HepG2 (cell line): Measurements from ENCODE around the gene NFAT5. TPM values are rescaled to one million over a fixed set of nuclear protein-coding genes. Genes with fewer than 3 reads are reported as not detected.

Experiments
- ATAC-seq: fragments of 200-7000 bp; cut with Tn5 transposase; 3 replicates; pipeline ENCODE4 v1.9.1; 2020; ENCODE audit warnings: mild to moderate bottlenecking, moderate library complexity
- BruUV-seq: library from RNA; stranded (reverse); fragments of 400-500 nt; replicated peaks from 2 replicates; lab custom pipeline; 2021; lab: Mats Ljungman, UMichigan
- CTCF ChIA-PET: fragments of 300-600 bp; formaldehyde crosslinking; extraction: SDS; loops from one replicate; lab custom pipeline; 2021; ENCODE audit warnings: low total read pairs, inconsistent platforms, low intra/inter-chr PET ratio; lab: Yijun Ruan, JAX
- POLR2A ChIA-PET: fragments of 350-600 bp; sonication (Branson Sonifier 250); formaldehyde crosslinking; loops from one replicate; lab custom pipeline; 2020; ENCODE audit warnings: antibody characterized with exemption, inconsistent platforms; lab: Yijun Ruan, JAX
- DNase-seq: peaks from one replicate; pipeline ENCODE4 v3.0.0-alpha.2; 2015; ENCODE audit warnings: low spot score
- FAIRE-seq: peaks from 3 replicates; lab custom pipeline; 2011; peaks lifted over from hg19 to GRCh38; lab: Jason Lieb, UNC
- H2AFZ ChIP-seq: one replicate; pipeline ENCODE4 v1.6.1; 2011; ENCODE audit warnings: low read length, inconsistent platforms
- H3K27ac ChIP-seq: fragments of 300-600 bp; 3 replicates; pipeline ENCODE4 v1.8.0; 2011; ENCODE audit warnings: mixed run types, mild to moderate bottlenecking, mixed read lengths, low read length, inconsistent platforms; ENCODE audit not compliant: insufficient read depth; ENCODE audit errors: extremely low read length
- H3K27me3 ChIP-seq, 2 experiments: fragments of 200-600 bp in 1 of 2; 2 replicates in 1 of 2; 3 replicates in 1 of 2; pipeline versions ENCODE4 v1.6.0 to v1.8.0; 2011; ENCODE audit warnings: low read length in 2 of 2, mild to moderate bottlenecking in 2 of 2, moderate library complexity in 2 of 2, inconsistent platforms in 1 of 2; ENCODE audit not compliant: insufficient read depth in 2 of 2, control insufficient read depth in 1 of 2
- H3K36me3 ChIP-seq, 2 experiments: fragments of 200-600 bp in 1 of 2; replicated peaks in 1 of 2; 2 replicates in 1 of 2; 3 replicates in 1 of 2; pipeline versions ENCODE4 v1.5.1 to v1.8.0; 2011; ENCODE audit warnings: low read length in 2 of 2, inconsistent platforms in 1 of 2; ENCODE audit not compliant: insufficient read depth in 2 of 2, control insufficient read depth in 1 of 2
- H3K4me1 ChIP-seq: 2 replicates; pipeline ENCODE4 v1.5.1; 2012; ENCODE audit warnings: low read length, inconsistent platforms; ENCODE audit not compliant: insufficient read depth
- H3K4me2 ChIP-seq: 2 replicates; pipeline ENCODE4 v1.6.0; 2011; ENCODE audit warnings: low read depth, low read length, inconsistent platforms
- H3K4me3 ChIP-seq, 3 experiments: fragments of 200-600 bp in 1 of 3; sonication (generic), shearing (Covaris generic) in 1 of 3; replicated peaks in 1 of 3; 2 replicates each; pipeline ENCODE4 v1.5.1; 2011 to 2016; ENCODE audit warnings: low read length in 3 of 3, inconsistent platforms in 2 of 3, low read depth in 2 of 3, mild to moderate bottlenecking in 2 of 3, control low read depth in 1 of 3, mixed read lengths in 1 of 3; ENCODE audit not compliant: insufficient read depth in 1 of 3
- H3K79me2 ChIP-seq: one replicate; pipeline ENCODE4 v1.6.1; 2011; ENCODE audit warnings: low read length, inconsistent platforms; ENCODE audit not compliant: insufficient read depth
- H3K9ac ChIP-seq: 2 replicates; pipeline ENCODE4 v1.6.0; 2011; ENCODE audit warnings: mild to moderate bottlenecking, low read depth, low read length, inconsistent platforms; ENCODE audit not compliant: insufficient read depth
- H3K9me3 ChIP-seq: 2 replicates; pipeline ENCODE4 v1.5.1; 2012; ENCODE audit warnings: mild to moderate bottlenecking, low read length
- H4K20me1 ChIP-seq: 2 replicates; pipeline ENCODE4 v1.6.0; 2011; ENCODE audit warnings: inconsistent platforms, mild to moderate bottlenecking, low read length, moderate library complexity; ENCODE audit not compliant: insufficient read depth
- AGO2 ChIP-seq: fragments of 200-400 bp; formaldehyde crosslinking; optimal IDR thresholded peaks from 2 replicates; pipeline ENCODE3; 2017; ENCODE audit warnings: mild to moderate bottlenecking, low read depth, low read length, moderate library complexity
- ARNTL ChIP-seq: sonication (generic); formaldehyde crosslinking; IDR thresholded peaks from 2 replicates; pipeline ENCODE4 v1.4.0; 2020; ENCODE audit warnings: mild to moderate bottlenecking, missing genetic modification reagents
- BRD4 ChIP-seq: sonication (generic); formaldehyde crosslinking; IDR thresholded peaks from 2 replicates; pipeline ENCODE4 v1.4.0; 2020; ENCODE audit warnings: missing genetic modification reagents
- CREBL2 ChIP-seq: sonication (generic); formaldehyde crosslinking; IDR thresholded peaks from 2 replicates; pipeline ENCODE4 v1.8.1; 2023; ENCODE audit warnings: missing genetic modification reagents, mild to moderate bottlenecking, borderline replicate concordance
- DPF2 ChIP-seq: sonication (generic); formaldehyde crosslinking; IDR thresholded peaks from 2 replicates; pipeline ENCODE4 v1.4.0; 2020; ENCODE audit warnings: mild to moderate bottlenecking, low read depth, missing genetic modification reagents, borderline replicate concordance
- GABPB1 ChIP-seq: IDR thresholded peaks from 2 replicates; pipeline ENCODE4 v1.6.1; 2016; ENCODE audit warnings: mild to moderate bottlenecking, missing genetic modification reagents, moderate library complexity, missing compliant biosample characterization
- MBD4 ChIP-seq: IDR thresholded peaks from 2 replicates; pipeline ENCODE4 v1.6.1; 2012; ENCODE audit warnings: low read length, inconsistent platforms, borderline replicate concordance
- MEIS1 ChIP-seq: sonication (generic); formaldehyde crosslinking; IDR thresholded peaks from 2 replicates; pipeline ENCODE4 v1.9.0; 2021; ENCODE audit warnings: mild to moderate bottlenecking, missing genetic modification reagents, moderate library complexity, borderline replicate concordance
- RBFOX2 ChIP-seq: fragments of 200-400 bp; formaldehyde crosslinking; IDR thresholded peaks from 2 replicates; pipeline ENCODE4 v1.6.1; 2017; ENCODE audit warnings: low read depth, mild to moderate bottlenecking, low read length
- RFX5 ChIP-seq: IDR thresholded peaks from 2 replicates; pipeline ENCODE4 v1.6.1; 2011; ENCODE audit warnings: low read depth, low read length, improper control_type of control experiment
- SOX6 ChIP-seq, 2 experiments: fragments of 450-650 bp in 1 of 2; sonication (generic) in 1 of 2; formaldehyde crosslinking in 1 of 2; IDR thresholded peaks; 2 replicates each; pipeline versions ENCODE4 v1.4.0 to v1.6.1; 2017 to 2020; ENCODE audit warnings: antibody characterized with exemption in 1 of 2, mild to moderate bottlenecking in 1 of 2, missing genetic modification reagents in 1 of 2
- TBP ChIP-seq: sonication (generic); formaldehyde crosslinking; IDR thresholded peaks from 2 replicates; pipeline ENCODE4 v1.5.0; 2020; ENCODE audit warnings: missing genetic modification reagents
- ZMAT3 ChIP-seq: sonication (generic); formaldehyde crosslinking; conservative IDR thresholded peaks from 2 replicates; pipeline ENCODE4 v1.7.0; 2021; ENCODE audit warnings: missing genetic modification reagents
- ZNF256 ChIP-seq: sonication (generic); formaldehyde crosslinking; conservative IDR thresholded peaks from 2 replicates; pipeline ENCODE4 v1.4.0; 2020; ENCODE audit warnings: missing genetic modification reagents
- ZNF337 ChIP-seq: sonication (generic); formaldehyde crosslinking; IDR thresholded peaks from 2 replicates; pipeline ENCODE4 v1.5.1; 2020; ENCODE audit warnings: missing genetic modification reagents, low read depth, mild to moderate bottlenecking, borderline replicate concordance
- ZXDC ChIP-seq: sonication (generic); formaldehyde crosslinking; IDR thresholded peaks from 2 replicates; pipeline ENCODE4 v1.5.0; 2020; ENCODE audit warnings: mild to moderate bottlenecking, missing genetic modification reagents
- WGBS: methylation state at CpG from one replicate; pipeline ENCODE4 v1.1.6; 2017; ENCODE audit warnings: low lambda C conversion rate; 5-methylcytosine and 5-hydroxymethylcytosine counted together
- in situ Hi-C: cut with HindIII; loops from 2 replicates; pipeline ENCODE4 v1.10.0; 2017; ENCODE audit warnings: low pct_unique_long_range_greater_than_20kb; ENCODE audit not compliant: extremely low pct_ligation_motif_present
- intact Hi-C: fragments of 100-400 bp; cut with micrococcal nuclease; formaldehyde crosslinking; loops from one replicate; pipeline ENCODE4 v1.10.0; 2022; ENCODE audit not compliant: unreplicated experiment
- polyA plus RNA-seq, 8 experiments: library from polyadenylated mRNA; depleted of rRNA in 3 of 8; stranded (reverse) in 7 of 8; unstranded in 1 of 8; fragments of >200 nt; fragmentation: Illumina TruSeq in 4 of 8; extraction: Trizol in 4 of 8; gene quantifications; 2 replicates each; pipeline versions ENCODE4 v1.2.1 to v1.2.3, GENCODE V29; 2011 to 2016; ENCODE audit warnings: low read depth in 4 of 8, missing spikeins in 1 of 8, mixed read lengths in 1 of 8; ENCODE audit not compliant: insufficient read depth in 1 of 8
- total RNA-seq, 5 experiments: library from RNA; depleted of rRNA; stranded (reverse); fragments of >200 nt; fragmentation: Illumina TruSeq; extraction: Trizol; gene quantifications; 2 replicates each; pipeline ENCODE4 v1.2.3, GENCODE V29; 2016; ENCODE audit warnings: low read depth in 1 of 5

Gene NFAT5
- total and polyA plus RNA-seq, 2 of the 13 experiments (the other 11 are each of a cell fraction or from before 2014, with no cell fraction given): 20.5 to 54.3 TPM

GRCh38 chr16:69745959-69746358, 180.2 kb downstream of the NFAT5 start:
- Histone ChIP-seq H3K27ac (no peak overlapping the region), H3K79me2 (peaks cover 26% of the 10 kb centered on the region), H3K4me3 (no peak overlapping the region), H3K27me3 (no peaks in the 10 kb centered on the region), H4K20me1 (peaks cover 4% of the 10 kb centered on the region; the same call in 1 of the 2 replicates), H3K9me3 (no peaks in the 10 kb centered on the region), H3K9ac (no peak overlapping the region), H3K36me3 (peaks cover 49 to 93% of the 10 kb centered on the region in 2 experiments), H3K4me2 (no peak overlapping the region), H3K4me1 (no peaks in the 10 kb centered on the region), H2AFZ (no peak overlapping the region)
- in situ Hi-C loops: no loop called here
- FAIRE-seq: no peak
- WGBS: 85% methylated on average over 6 of the region's 10 CpGs
- DNase-seq: no peak
- no peak for ATAC-seq
- ChIA-PET CTCF (no interaction called here), POLR2A (interaction anchor here (0.9 to 2.7 kb wide), 2 partner anchors 8 to 19 kb away, joined by 3 to 10 read pairs; partner anchors contain the start of genes NOB1 and NQO1)
- TF ChIP-seq AGO2 (peak; percentile 56), MBD4 (0 out of 2 replicates have a peak, but pooled peaks have one; percentile 0), MEIS1 (no peak), TBP (CRISPR knock-in tag) (no peak), ZNF256 (CRISPR knock-in tag) (no peak), SOX6 (IDR thresholded peaks at IDR 0.05) (no peak), SOX6 (CRISPR knock-in tag; IDR thresholded peaks at IDR 0.05) (no peak), ZXDC (CRISPR knock-in tag) (no peak), ZMAT3 (CRISPR knock-in tag) (no peak), GABPB1 (0 out of 2 replicates have a peak, but pooled peaks have one; percentile 13), RBFOX2 (peak; percentile 66), DPF2 (CRISPR knock-in tag) (no peak), CREBL2 (no peak), RFX5 (no peak), ARNTL (CRISPR knock-in tag) (no peak), ZNF337 (no peak), BRD4 (no peak)
- intact Hi-C loops: no loop called here
- BruUV-seq: no TSS peak
